Hepatocyte (in vitro differentiated cells): Measurements from ENCODE around the gene PRKCA. TPM values are rescaled to one million over a fixed set of nuclear protein-coding genes. Genes with fewer than 3 reads are reported as not detected.
"Not testable (repeated sequence)": the region's sequence is repeated elsewhere in the genome, so short reads cannot be mapped to it uniquely, and the experiment has no call there.

ENCODE experiments used
- DNase-seq: peaks from one replicate; pipeline ENCODE4 v3.0.0-alpha.2; 2016; ENCODE audit warnings: low spot score
- H2AFZ ChIP-seq: fragments of 200-600 bp; sonication (generic); 2 replicates; pipeline ENCODE4 v1.6.0; 2016; ENCODE audit warnings: antibody characterized with exemption, mild to moderate bottlenecking
- H3K27ac ChIP-seq: fragments of 200-600 bp; sonication (generic); 2 replicates; pipeline ENCODE4 v1.5.1; 2016; ENCODE audit warnings: mild to moderate bottlenecking
- H3K27me3 ChIP-seq: fragments of 200-600 bp; sonication (generic); 2 replicates; pipeline ENCODE4 v1.6.1; 2016
- H3K36me3 ChIP-seq: fragments of 200-600 bp; sonication (generic); replicated peaks from 2 replicates; pipeline ENCODE4 v1.5.1; 2016; ENCODE audit warnings: low read depth; ENCODE audit not compliant: insufficient read depth
- H3K4me1 ChIP-seq: fragments of 200-600 bp; sonication (generic); 2 replicates; pipeline ENCODE4 v1.5.1; 2016; ENCODE audit warnings: mild to moderate bottlenecking, moderate library complexity; ENCODE audit not compliant: insufficient read depth
- H3K4me2 ChIP-seq: fragments of 200-600 bp; sonication (generic); 2 replicates; pipeline ENCODE4 v1.6.0; 2016
- H3K4me3 ChIP-seq: fragments of 200-600 bp; sonication (generic); 2 replicates; pipeline ENCODE4 v1.5.1; 2016; ENCODE audit warnings: mild to moderate bottlenecking
- H3K79me2 ChIP-seq: fragments of 200-600 bp; sonication (generic); 2 replicates; pipeline ENCODE4 v1.6.0; 2017; ENCODE audit warnings: mild to moderate bottlenecking
- H3K9me2 ChIP-seq: fragments of 200-600 bp; sonication (generic); replicated peaks from 2 replicates; pipeline ENCODE4 v1.6.0; 2017; ENCODE audit warnings: mild to moderate bottlenecking; ENCODE audit not compliant: insufficient read depth
- H3K9me3 ChIP-seq: fragments of 200-600 bp; sonication (generic); 2 replicates; pipeline ENCODE4 v1.5.1; 2016; ENCODE audit warnings: low read depth, mild to moderate bottlenecking
- H4K20me1 ChIP-seq: fragments of 200-600 bp; sonication (generic); 2 replicates; pipeline ENCODE4 v1.6.0; 2016; ENCODE audit warnings: mild to moderate bottlenecking; ENCODE audit not compliant: insufficient read depth, poor library complexity, severe bottlenecking
- CTCF ChIP-seq: fragments of 200-600 bp; sonication (generic); IDR thresholded peaks from 2 replicates; pipeline ENCODE4 v1.5.1; 2016; ENCODE audit warnings: antibody characterized with exemption, mild to moderate bottlenecking; ENCODE audit not compliant: poor library complexity
- EZH2 ChIP-seq: fragments of 200-600 bp; sonication (generic); IDR thresholded peaks from 2 replicates; pipeline ENCODE4 v1.6.1; 2016; ENCODE audit warnings: antibody characterized with exemption, mild to moderate bottlenecking, borderline replicate concordance
- EZH2phosphoT487 ChIP-seq: fragments of 200-600 bp; sonication (generic); IDR thresholded peaks from one replicate; pipeline ENCODE4 v1.6.1; 2018; ENCODE audit warnings: antibody characterized with exemption, mild to moderate bottlenecking, low read depth, moderate library complexity; ENCODE audit not compliant: unreplicated experiment, severe bottlenecking
- WGBS: methylation state at CpG from one replicate; pipeline ENCODE4 v1.1.6; 2016; ENCODE audit warnings: low lambda C conversion rate; ENCODE audit errors: missing lambda C conversion rate; 5-methylcytosine and 5-hydroxymethylcytosine counted together
- polyA plus RNA-seq: library from polyadenylated mRNA; unstranded; fragments of >200 nt; fragmentation: Nextera tagmentation; extraction: Ambion mirVana; gene quantifications from 2 replicates; pipeline ENCODE4 v1.2.1, GENCODE V29; 2016
- total RNA-seq: library from RNA; depleted of rRNA; stranded (reverse); fragments of >200 nt; gene quantifications from 2 replicates; pipeline ENCODE4 v1.2.3, GENCODE V29; 2014

PRKCA gene
- total and polyA plus RNA-seq, 2 experiments from 2014 or later = 5.9 to 18.5 TPM

GRCh38 chr17:66711401-66711800, 409.0 kb downstream of the PRKCA start:
- no peaks in the 10 kb centered on the region for H3K79me2 ChIP-seq
- no peak for DNase-seq
- H4K20me1 ChIP-seq = no peaks in the 10 kb centered on the region
- no peak overlapping the region for H3K4me2 ChIP-seq
- no peaks in the 10 kb centered on the region for H3K27me3 ChIP-seq
- WGBS = 62% methylated on average over 8 of the region's 8 CpGs
- no peaks in the 10 kb centered on the region for H3K9me2 ChIP-seq
- peak overlapping the region; percentile 33 for H3K27ac ChIP-seq
- no peak overlapping the region for H3K4me3 ChIP-seq
- peaks cover 10% of the 10 kb centered on the region for H3K4me1 ChIP-seq
- no peaks in the 10 kb centered on the region for H3K9me3 ChIP-seq
- H2AFZ ChIP-seq = no peak overlapping the region
- no peaks in the 10 kb centered on the region for H3K36me3 ChIP-seq
- TF ChIP-seq EZH2phosphoT487 (no peak), CTCF (no peak), EZH2 (no peak)

GRCh38 chr17:66711881-66712321, 409.5 kb downstream of the PRKCA start:
- no peaks in the 10 kb centered on the region for H4K20me1 ChIP-seq

GRCh38 chr17:66712453-66712852, 410.0 kb downstream of the PRKCA start:
- H3K4me3 ChIP-seq = no peak overlapping the region
- no peak overlapping the region for H3K4me2 ChIP-seq
- H4K20me1 ChIP-seq = no peaks in the 10 kb centered on the region
- peaks cover 12% of the 10 kb centered on the region for H3K4me1 ChIP-seq
- H3K79me2 ChIP-seq = no peaks in the 10 kb centered on the region
- DNase-seq = no peak
- no peaks in the 10 kb centered on the region for H3K9me2 ChIP-seq
- TF ChIP-seq EZH2phosphoT487 (no peak), CTCF (no peak), EZH2 (no peak)
- peak overlapping the region; percentile 81 for H3K27ac ChIP-seq
- no peaks in the 10 kb centered on the region for H3K9me3 ChIP-seq
- 72% methylated on average over 3 of the region's 3 CpGs for WGBS
- H2AFZ ChIP-seq = no peak overlapping the region
- no peaks in the 10 kb centered on the region for H3K36me3 ChIP-seq
- no peaks in the 10 kb centered on the region for H3K27me3 ChIP-seq

More at GRCh38 chr17:66711881-66712321, 409.5 kb downstream of the PRKCA start:
- peaks cover 12% of the 10 kb centered on the region for H3K4me1 ChIP-seq
- no peaks in the 10 kb centered on the region for H3K9me2 ChIP-seq
- no peaks in the 10 kb centered on the region for H3K79me2 ChIP-seq
- no peak overlapping the region for H3K4me3 ChIP-seq
- no peaks in the 10 kb centered on the region for H3K9me3 ChIP-seq
- no peak overlapping the region for H2AFZ ChIP-seq
- WGBS = 36% methylated on average over 2 of the region's 2 CpGs
- no peak for TF ChIP-seq EZH2
- H3K27me3 ChIP-seq = no peaks in the 10 kb centered on the region
- peak overlapping the region; percentile 81 for H3K27ac ChIP-seq
- H3K36me3 ChIP-seq = no peaks in the 10 kb centered on the region
- peak; percentile 80 for DNase-seq
- no peak overlapping the region for H3K4me2 ChIP-seq

GRCh38 chr17:66713021-66713532, 410.7 kb downstream of the PRKCA start:
- H3K9me2 ChIP-seq, H2AFZ ChIP-seq, H3K9me3 ChIP-seq, H3K36me3 ChIP-seq, H3K79me2 ChIP-seq, H4K20me1 ChIP-seq, H3K27me3 ChIP-seq, H3K4me2 ChIP-seq, H3K4me3 ChIP-seq, DNase-seq: not testable (repeated sequence)
- Histone ChIP-seq H3K4me1 (peaks cover 12% of the 10 kb centered on the region), H3K27ac (peak overlapping the region; percentile 81)
- 95% methylated on average over 13 of the region's 13 CpGs for WGBS
